Tibial nerve (tissue), 4 donors: ENCODE data around the gene ANO4.

Experiments used
- EP300 ChIP-seq, 2 donors: sonication (generic); formaldehyde crosslinking; IDR thresholded peaks; one replicate each; pipeline ENCODE4 v1.6.1; 2017; ENCODE audit warnings: antibody characterized with exemption in 2 of 2, mild to moderate bottlenecking in 1 of 2
- POLR2A ChIP-seq, 2 donors: fragments of 450-650 bp; IDR thresholded peaks; one replicate each; pipeline ENCODE4 v1.6.1; 2017; ENCODE audit warnings: antibody characterized with exemption in 2 of 2, mild to moderate bottlenecking in 2 of 2, moderate library complexity in 2 of 2
- TF ChIP-seq, protein P1 (sequence below), 5 experiments: fragments of 200-600 bp in 3 of 5; fragments of 450-650 bp in 2 of 5; sonication (generic) in 3 of 5; IDR thresholded peaks; one replicate each; pipeline ENCODE4 v1.5.1; 2016 to 2019; ENCODE audit warnings: antibody characterized with exemption in 5 of 5, mild to moderate bottlenecking in 3 of 5, moderate library complexity in 2 of 5

DNA sequence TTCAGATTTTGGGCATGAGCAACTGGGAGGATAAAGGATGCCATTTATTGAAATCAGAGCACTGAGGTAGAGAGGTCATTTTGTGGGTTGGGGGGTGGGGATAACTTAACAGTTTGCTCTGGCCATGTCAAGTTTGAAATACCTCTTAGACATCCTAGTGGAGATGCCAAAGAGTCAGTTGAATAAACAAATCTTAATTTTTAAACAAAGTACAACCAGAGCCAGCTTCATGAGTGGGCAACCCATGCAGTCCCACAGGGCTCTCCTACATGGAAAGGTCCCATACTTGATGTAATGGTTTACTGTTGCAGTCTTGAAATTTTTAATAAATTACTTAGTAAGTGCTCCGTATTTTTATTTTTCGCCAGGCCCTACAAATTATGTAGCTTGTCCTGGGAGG is 81.2 kb downstream of the ANO4 start:
- TF ChIP-seq, protein P1, sequence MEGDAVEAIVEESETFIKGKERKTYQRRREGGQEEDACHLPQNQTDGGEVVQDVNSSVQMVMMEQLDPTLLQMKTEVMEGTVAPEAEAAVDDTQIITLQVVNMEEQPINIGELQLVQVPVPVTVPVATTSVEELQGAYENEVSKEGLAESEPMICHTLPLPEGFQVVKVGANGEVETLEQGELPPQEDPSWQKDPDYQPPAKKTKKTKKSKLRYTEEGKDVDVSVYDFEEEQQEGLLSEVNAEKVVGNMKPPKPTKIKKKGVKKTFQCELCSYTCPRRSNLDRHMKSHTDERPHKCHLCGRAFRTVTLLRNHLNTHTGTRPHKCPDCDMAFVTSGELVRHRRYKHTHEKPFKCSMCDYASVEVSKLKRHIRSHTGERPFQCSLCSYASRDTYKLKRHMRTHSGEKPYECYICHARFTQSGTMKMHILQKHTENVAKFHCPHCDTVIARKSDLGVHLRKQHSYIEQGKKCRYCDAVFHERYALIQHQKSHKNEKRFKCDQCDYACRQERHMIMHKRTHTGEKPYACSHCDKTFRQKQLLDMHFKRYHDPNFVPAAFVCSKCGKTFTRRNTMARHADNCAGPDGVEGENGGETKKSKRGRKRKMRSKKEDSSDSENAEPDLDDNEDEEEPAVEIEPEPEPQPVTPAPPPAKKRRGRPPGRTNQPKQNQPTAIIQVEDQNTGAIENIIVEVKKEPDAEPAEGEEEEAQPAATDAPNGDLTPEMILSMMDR (IDR thresholded peaks at IDR 0.05): no peak
- TF ChIP-seq POLR2A (IDR thresholded peaks at IDR 0.05) (no peak), EP300 (IDR thresholded peaks at IDR 0.05) (no peak)
